GM12878 (cell line): ENCODE data around the gene CCDC181. TPM values are rescaled to one million over a fixed set of nuclear protein-coding genes. Genes with fewer than 3 reads are reported as not detected.

Experiments
- BCL11A ChIP-seq: IDR thresholded peaks from 2 replicates; pipeline ENCODE4 v1.6.1; 2011; ENCODE audit warnings: low read depth, low read length
- BMI1 ChIP-seq: fragments of 450-650 bp; IDR thresholded peaks from 2 replicates; pipeline ENCODE4 v1.6.1; 2016; ENCODE audit warnings: mild to moderate bottlenecking, moderate library complexity, borderline replicate concordance
- CHD2 ChIP-seq: IDR thresholded peaks from 2 replicates; pipeline ENCODE4 v1.6.1; 2011; ENCODE audit warnings: low read depth, low read length, improper control_type of control experiment, borderline replicate concordance
- ETV6 ChIP-seq, 2 experiments: fragments of 450-650 bp in 1 of 2; IDR thresholded peaks in 1 of 2; conservative IDR thresholded peaks in 1 of 2; 2 replicates each; pipeline ENCODE4 v1.6.1; 2014; ENCODE audit warnings: antibody characterized with exemption in 1 of 2, borderline replicate concordance in 1 of 2, low read depth in 1 of 2, mild to moderate bottlenecking in 1 of 2, moderate library complexity in 1 of 2
- IKZF1 ChIP-seq: fragments of 450-650 bp; conservative IDR thresholded peaks from 2 replicates; pipeline ENCODE4 v1.6.1; 2017; ENCODE audit warnings: antibody characterized with exemption, mild to moderate bottlenecking
- JUNB ChIP-seq: IDR thresholded peaks from 2 replicates; pipeline ENCODE4 v1.6.1; 2016; ENCODE audit warnings: antibody characterized with exemption, mild to moderate bottlenecking
- KAT2A ChIP-seq: conservative IDR thresholded peaks from 2 replicates; pipeline ENCODE4 v1.6.1; 2011; ENCODE audit warnings: low read depth, low read length; ENCODE audit not compliant: control insufficient read depth
- MEF2A ChIP-seq: IDR thresholded peaks from 2 replicates; pipeline ENCODE4 v1.6.1; 2011; ENCODE audit warnings: low read depth, mild to moderate bottlenecking, low read length, moderate library complexity; ENCODE audit not compliant: insufficient read depth
- MYB ChIP-seq: fragments of 150-350 bp; IDR thresholded peaks from 2 replicates; pipeline ENCODE4 v1.6.1; 2014; ENCODE audit warnings: mild to moderate bottlenecking, low read depth, low read length, borderline replicate concordance
- NR2C1 ChIP-seq: fragments of 450-650 bp; IDR thresholded peaks from 2 replicates; pipeline ENCODE4 v1.6.1; 2017; ENCODE audit warnings: antibody characterized with exemption, mild to moderate bottlenecking, moderate library complexity
- PAX8 ChIP-seq: fragments of 450-650 bp; IDR thresholded peaks from 2 replicates; pipeline ENCODE4 v1.6.1; 2017; ENCODE audit warnings: mild to moderate bottlenecking, moderate library complexity
- PML ChIP-seq: IDR thresholded peaks from 2 replicates; pipeline ENCODE4 v1.6.1; 2012; ENCODE audit warnings: low read length, inconsistent platforms
- POU2F2 ChIP-seq: IDR thresholded peaks from 3 replicates; pipeline ENCODE4 v1.6.1; 2011; ENCODE audit warnings: low read depth, mild to moderate bottlenecking, low read length, borderline replicate concordance
- RBBP5 ChIP-seq: fragments of 200-600 bp; sonication (generic); conservative IDR thresholded peaks from 2 replicates; pipeline ENCODE4 v1.6.1; 2016
- RCOR1 ChIP-seq: conservative IDR thresholded peaks from 2 replicates; pipeline ENCODE4 v1.6.1; 2012; ENCODE audit warnings: low read depth, low read length, improper control_type of control experiment
- RUNX3 ChIP-seq: IDR thresholded peaks from 2 replicates; pipeline ENCODE4 v1.6.1; 2012; ENCODE audit warnings: low read length, inconsistent platforms
- SPI1 ChIP-seq: IDR thresholded peaks from 2 replicates; pipeline ENCODE4 v1.6.1; 2011; ENCODE audit warnings: low read depth, mild to moderate bottlenecking, low read length, moderate library complexity, borderline replicate concordance; ENCODE audit not compliant: insufficient read depth
- STAT1 ChIP-seq: fragments of 450-650 bp; conservative IDR thresholded peaks from 2 replicates; pipeline ENCODE4 v1.6.1; 2014; ENCODE audit warnings: antibody characterized with exemption, mild to moderate bottlenecking
- SUPT20H ChIP-seq: IDR thresholded peaks from 2 replicates; pipeline ENCODE4 v1.6.1; 2011; ENCODE audit warnings: low read depth, mild to moderate bottlenecking, low read length, moderate library complexity, borderline replicate concordance; ENCODE audit not compliant: control insufficient read depth
- TCF3 ChIP-seq: IDR thresholded peaks from 2 replicates; pipeline ENCODE4 v1.6.1; 2012; ENCODE audit warnings: low read depth, mild to moderate bottlenecking, low read length, borderline replicate concordance; ENCODE audit not compliant: insufficient read depth
- polyA plus RNA-seq, 11 experiments: library from polyadenylated mRNA; depleted of rRNA in 4 of 11; unstranded in 6 of 11; stranded (reverse) in 5 of 11; fragments of >200 nt; fragmentation: Nextera tagmentation in 4 of 11; fragmentation: Illumina TruSeq in 1 of 11; extraction: Ambion mirVana in 4 of 11; extraction: Trizol in 1 of 11; gene quantifications; 1 replicate in 1 of 11; 2 replicates in 10 of 11; pipeline versions ENCODE4 v1.2.1 to v1.2.3, GENCODE V29; 2011 to 2016; ENCODE audit warnings: inconsistent platforms in 2 of 11, missing spikeins in 2 of 11, low read depth in 1 of 11
- total RNA-seq, 4 experiments: library from RNA; depleted of rRNA in 3 of 4; stranded (reverse); fragments of >200 nt in 3 of 4; fragmentation: Illumina TruSeq in 1 of 4; extraction: Trizol in 1 of 4; gene quantifications; 2 replicates each; pipeline versions ENCODE4 v1.2.1 to v1.2.3, GENCODE V29; 2013 to 2021
- TF ChIP-seq, protein P1 (sequence below): IDR thresholded peaks from 2 replicates; pipeline ENCODE4 v1.6.1; 2012; ENCODE audit warnings: low read depth, low read length, improper control_type of control experiment
- TF ChIP-seq, protein P2 (sequence below): IDR thresholded peaks from 2 replicates; pipeline ENCODE4 v1.6.1; 2011; ENCODE audit warnings: mild to moderate bottlenecking, low read depth, low read length, moderate library complexity; ENCODE audit not compliant: insufficient replicate concordance
- TF ChIP-seq, protein P3 (sequence below): fragments of 450-650 bp; IDR thresholded peaks from 2 replicates; pipeline ENCODE4 v1.6.1; 2017; ENCODE audit warnings: mild to moderate bottlenecking

CCDC181 gene
- total and polyA plus RNA-seq, 10 of the 15 experiments (the other 5 are each of a cell fraction or from before 2014, with no cell fraction given): not detected

DNA sequence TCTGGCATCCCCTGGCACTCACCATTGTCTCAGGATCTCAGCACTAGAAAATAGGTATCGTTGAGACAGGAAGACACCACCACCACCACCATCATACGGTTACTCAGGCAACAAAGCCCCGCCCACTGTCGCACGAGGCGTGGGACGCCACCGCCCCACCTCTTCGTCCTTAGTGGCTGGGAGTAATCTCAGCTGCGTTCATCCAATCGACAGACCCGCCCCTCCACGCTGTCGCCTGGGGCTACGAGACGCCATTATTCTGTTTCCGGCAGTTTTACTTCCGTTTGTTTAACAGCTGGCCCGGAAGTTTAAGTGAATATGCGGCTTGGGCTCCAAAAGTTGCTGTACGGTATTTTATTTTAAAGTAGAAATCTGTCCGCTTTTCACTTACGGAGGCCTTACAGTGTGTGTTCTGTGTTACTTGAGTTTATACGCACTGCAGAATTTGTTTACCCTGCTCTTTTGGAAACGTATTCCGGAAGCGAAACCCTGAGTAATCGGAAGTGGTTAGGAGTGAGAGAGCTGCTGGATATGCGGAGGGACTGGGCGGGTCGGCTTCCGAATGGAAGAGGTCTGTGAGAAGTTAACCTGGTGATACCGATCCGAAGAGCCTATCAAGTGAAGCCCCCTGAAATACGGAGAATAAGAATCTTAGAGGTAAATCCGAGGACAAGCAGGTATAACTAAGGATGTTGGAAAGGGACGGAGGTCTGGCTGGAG lies 59.4 kb downstream of the CCDC181 start, which contains the start of the genes BLZF1 and NME7 (continued):
- TF ChIP-seq RBBP5 (peak; percentile 57; the same call in 1 of the 2 replicates), SPI1 (0 out of 2 replicates have a peak, but pooled peaks have one; percentile 16), KAT2A (no peak), ETV6 (conservative IDR thresholded peaks at IDR 0.05 in 1 of 2, IDR thresholded peaks at IDR 0.05 in 1 of 2; ENCODE audit: borderline replicate concordance in 1 of 2, low read depth in 1 of 2) (peak; percentile 99 to 100), BCL11A (no peak), TCF3 (peak; percentile 45; the same call in 1 of the 2 replicates), STAT1 (no peak), BMI1 (peak; percentile 97), MEF2A (no peak), JUNB (peak; percentile 59; the same call in 1 of the 2 replicates), CHD2 (peak; percentile 36; the same call in 1 of the 2 replicates), NR2C1 (peak; percentile 99), RCOR1 (no peak), RUNX3 (peak; percentile 96), MYB (no peak), IKZF1 (peak; percentile 96), PML (peak; percentile 69; the same call in 1 of the 2 replicates), PAX8 (no peak), POU2F2 (no peak), SUPT20H (no peak)
- TF ChIP-seq, protein P1, sequence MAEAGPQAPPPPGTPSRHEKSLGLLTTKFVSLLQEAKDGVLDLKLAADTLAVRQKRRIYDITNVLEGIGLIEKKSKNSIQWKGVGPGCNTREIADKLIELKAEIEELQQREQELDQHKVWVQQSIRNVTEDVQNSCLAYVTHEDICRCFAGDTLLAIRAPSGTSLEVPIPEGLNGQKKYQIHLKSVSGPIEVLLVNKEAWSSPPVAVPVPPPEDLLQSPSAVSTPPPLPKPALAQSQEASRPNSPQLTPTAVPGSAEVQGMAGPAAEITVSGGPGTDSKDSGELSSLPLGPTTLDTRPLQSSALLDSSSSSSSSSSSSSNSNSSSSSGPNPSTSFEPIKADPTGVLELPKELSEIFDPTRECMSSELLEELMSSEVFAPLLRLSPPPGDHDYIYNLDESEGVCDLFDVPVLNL: no peak
- TF ChIP-seq, protein P2, sequence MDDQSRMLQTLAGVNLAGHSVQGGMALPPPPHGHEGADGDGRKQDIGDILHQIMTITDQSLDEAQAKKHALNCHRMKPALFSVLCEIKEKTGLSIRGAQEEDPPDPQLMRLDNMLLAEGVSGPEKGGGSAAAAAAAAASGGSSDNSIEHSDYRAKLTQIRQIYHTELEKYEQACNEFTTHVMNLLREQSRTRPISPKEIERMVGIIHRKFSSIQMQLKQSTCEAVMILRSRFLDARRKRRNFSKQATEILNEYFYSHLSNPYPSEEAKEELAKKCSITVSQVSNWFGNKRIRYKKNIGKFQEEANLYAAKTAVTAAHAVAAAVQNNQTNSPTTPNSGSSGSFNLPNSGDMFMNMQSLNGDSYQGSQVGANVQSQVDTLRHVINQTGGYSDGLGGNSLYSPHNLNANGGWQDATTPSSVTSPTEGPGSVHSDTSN: peak; percentile 49
- TF ChIP-seq, protein P3, sequence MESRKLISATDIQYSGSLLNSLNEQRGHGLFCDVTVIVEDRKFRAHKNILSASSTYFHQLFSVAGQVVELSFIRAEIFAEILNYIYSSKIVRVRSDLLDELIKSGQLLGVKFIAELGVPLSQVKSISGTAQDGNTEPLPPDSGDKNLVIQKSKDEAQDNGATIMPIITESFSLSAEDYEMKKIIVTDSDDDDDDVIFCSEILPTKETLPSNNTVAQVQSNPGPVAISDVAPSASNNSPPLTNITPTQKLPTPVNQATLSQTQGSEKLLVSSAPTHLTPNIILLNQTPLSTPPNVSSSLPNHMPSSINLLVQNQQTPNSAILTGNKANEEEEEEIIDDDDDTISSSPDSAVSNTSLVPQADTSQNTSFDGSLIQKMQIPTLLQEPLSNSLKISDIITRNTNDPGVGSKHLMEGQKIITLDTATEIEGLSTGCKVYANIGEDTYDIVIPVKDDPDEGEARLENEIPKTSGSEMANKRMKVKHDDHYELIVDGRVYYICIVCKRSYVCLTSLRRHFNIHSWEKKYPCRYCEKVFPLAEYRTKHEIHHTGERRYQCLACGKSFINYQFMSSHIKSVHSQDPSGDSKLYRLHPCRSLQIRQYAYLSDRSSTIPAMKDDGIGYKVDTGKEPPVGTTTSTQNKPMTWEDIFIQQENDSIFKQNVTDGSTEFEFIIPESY: no peak
